ENCODE data around the gene HSF2BP.

Gene HSF2BP

DNA sequence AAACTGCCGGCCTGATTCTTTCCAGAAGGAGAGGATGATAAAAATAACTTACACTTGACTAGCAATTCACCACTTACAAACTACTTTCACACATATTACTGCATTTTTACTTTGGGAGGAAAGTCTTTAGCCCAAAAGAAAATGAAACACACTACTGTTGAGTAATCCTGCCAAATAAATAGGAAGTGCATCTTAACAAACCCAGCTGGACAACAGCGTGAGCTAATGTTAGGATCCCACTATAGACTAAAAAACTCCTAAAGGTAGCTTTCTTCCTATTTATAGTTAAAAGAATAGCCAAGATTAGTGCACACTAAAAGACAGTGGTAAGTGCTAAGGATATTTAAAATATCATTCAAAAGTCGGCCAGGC lies 83.8 kb downstream of the HSF2BP start:
- H3K4me3 ChIP-seq (replicated peaks; ENCODE audit: insufficient read depth, low read length), result no peak overlapping the region
- no peaks in the 10 kb centered on the region for H3K27me3 ChIP-seq (ENCODE audit: insufficient read depth, poor library complexity, severe bottlenecking)
- DNase-seq (ENCODE audit: low read depth in 1 of 2, low spot score in 1 of 2), result no peak
- peak; percentile 75 for TF ChIP-seq SPI1 (IDR thresholded peaks at IDR 0.05; ENCODE audit: borderline replicate concordance, low read depth)
- no peak for TF ChIP-seq GABPA (IDR thresholded peaks at IDR 0.05; ENCODE audit: low read depth)
- no peak for TF ChIP-seq POLR2AphosphoS5 (IDR thresholded peaks at IDR 0.05; ENCODE audit: low read depth)
- TF ChIP-seq, protein P1, sequence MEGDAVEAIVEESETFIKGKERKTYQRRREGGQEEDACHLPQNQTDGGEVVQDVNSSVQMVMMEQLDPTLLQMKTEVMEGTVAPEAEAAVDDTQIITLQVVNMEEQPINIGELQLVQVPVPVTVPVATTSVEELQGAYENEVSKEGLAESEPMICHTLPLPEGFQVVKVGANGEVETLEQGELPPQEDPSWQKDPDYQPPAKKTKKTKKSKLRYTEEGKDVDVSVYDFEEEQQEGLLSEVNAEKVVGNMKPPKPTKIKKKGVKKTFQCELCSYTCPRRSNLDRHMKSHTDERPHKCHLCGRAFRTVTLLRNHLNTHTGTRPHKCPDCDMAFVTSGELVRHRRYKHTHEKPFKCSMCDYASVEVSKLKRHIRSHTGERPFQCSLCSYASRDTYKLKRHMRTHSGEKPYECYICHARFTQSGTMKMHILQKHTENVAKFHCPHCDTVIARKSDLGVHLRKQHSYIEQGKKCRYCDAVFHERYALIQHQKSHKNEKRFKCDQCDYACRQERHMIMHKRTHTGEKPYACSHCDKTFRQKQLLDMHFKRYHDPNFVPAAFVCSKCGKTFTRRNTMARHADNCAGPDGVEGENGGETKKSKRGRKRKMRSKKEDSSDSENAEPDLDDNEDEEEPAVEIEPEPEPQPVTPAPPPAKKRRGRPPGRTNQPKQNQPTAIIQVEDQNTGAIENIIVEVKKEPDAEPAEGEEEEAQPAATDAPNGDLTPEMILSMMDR (IDR thresholded peaks at IDR 0.05; ENCODE audit: insufficient read depth, low read length), result no peak
- H3K27ac ChIP-seq (replicated peaks), result 0 out of 2 replicates have a peak overlapping the region, but pooled peaks have one; percentile 9

DNA sequence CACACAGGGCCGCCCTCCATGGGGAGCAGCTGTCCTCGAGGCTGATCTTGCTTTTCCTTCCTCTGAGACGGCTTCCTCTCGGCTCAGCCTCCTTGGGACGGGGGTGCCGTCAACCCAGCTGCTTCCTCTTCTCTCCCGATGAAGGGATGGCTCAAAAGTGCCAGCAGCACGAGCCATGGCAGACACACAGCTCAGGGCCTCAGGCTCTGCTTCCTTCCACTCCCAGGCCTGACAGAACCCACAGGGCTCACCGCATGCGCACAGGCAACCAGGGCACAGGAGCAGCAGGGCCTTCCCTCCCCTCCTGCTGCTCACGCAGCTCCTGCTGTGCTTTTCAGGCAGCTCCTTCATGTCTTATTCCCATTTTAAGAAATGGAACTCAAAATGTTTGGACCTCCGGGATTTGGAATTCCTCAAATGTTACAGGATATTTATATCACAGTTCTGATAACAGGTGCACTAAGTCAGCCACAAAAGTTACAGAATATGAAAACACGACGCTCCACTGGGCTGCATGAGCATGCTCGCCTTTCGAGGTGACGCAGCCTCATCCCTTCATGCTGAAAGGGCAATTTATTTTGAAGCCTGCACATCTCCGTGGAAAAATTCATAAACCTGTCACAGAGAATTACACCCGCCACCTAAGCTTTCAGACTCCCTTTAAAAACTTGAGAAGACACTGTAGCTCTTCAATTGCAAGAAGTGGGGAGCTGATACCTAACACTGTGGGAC lies 84.4 kb downstream of the HSF2BP start:
- Histone ChIP-seq H3K27ac (replicated peaks) (0 out of 2 replicates have a peak overlapping the region, but pooled peaks have one; percentile 9), H3K4me3 (replicated peaks; ENCODE audit: insufficient read depth, low read length) (no peak overlapping the region), H3K27me3 (ENCODE audit: insufficient read depth, poor library complexity, severe bottlenecking) (no peaks in the 10 kb centered on the region)
- peak; percentile 44 to 87 for DNase-seq (ENCODE audit: low read depth in 1 of 2, low spot score in 1 of 2)
- TF ChIP-seq POLR2AphosphoS5 (IDR thresholded peaks at IDR 0.05; ENCODE audit: low read depth) (no peak), SPI1 (IDR thresholded peaks at IDR 0.05; ENCODE audit: borderline replicate concordance, low read depth) (no peak; the same call in 1 of the 2 replicates)
- TF ChIP-seq, protein P2, sequence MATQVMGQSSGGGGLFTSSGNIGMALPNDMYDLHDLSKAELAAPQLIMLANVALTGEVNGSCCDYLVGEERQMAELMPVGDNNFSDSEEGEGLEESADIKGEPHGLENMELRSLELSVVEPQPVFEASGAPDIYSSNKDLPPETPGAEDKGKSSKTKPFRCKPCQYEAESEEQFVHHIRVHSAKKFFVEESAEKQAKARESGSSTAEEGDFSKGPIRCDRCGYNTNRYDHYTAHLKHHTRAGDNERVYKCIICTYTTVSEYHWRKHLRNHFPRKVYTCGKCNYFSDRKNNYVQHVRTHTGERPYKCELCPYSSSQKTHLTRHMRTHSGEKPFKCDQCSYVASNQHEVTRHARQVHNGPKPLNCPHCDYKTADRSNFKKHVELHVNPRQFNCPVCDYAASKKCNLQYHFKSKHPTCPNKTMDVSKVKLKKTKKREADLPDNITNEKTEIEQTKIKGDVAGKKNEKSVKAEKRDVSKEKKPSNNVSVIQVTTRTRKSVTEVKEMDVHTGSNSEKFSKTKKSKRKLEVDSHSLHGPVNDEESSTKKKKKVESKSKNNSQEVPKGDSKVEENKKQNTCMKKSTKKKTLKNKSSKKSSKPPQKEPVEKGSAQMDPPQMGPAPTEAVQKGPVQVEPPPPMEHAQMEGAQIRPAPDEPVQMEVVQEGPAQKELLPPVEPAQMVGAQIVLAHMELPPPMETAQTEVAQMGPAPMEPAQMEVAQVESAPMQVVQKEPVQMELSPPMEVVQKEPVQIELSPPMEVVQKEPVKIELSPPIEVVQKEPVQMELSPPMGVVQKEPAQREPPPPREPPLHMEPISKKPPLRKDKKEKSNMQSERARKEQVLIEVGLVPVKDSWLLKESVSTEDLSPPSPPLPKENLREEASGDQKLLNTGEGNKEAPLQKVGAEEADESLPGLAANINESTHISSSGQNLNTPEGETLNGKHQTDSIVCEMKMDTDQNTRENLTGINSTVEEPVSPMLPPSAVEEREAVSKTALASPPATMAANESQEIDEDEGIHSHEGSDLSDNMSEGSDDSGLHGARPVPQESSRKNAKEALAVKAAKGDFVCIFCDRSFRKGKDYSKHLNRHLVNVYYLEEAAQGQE (IDR thresholded peaks at IDR 0.05; ENCODE audit: insufficient replicate concordance, low read depth), result no peak
- TF ChIP-seq, protein P1 (IDR thresholded peaks at IDR 0.05; ENCODE audit: insufficient read depth, low read length), result no peak

DNA sequence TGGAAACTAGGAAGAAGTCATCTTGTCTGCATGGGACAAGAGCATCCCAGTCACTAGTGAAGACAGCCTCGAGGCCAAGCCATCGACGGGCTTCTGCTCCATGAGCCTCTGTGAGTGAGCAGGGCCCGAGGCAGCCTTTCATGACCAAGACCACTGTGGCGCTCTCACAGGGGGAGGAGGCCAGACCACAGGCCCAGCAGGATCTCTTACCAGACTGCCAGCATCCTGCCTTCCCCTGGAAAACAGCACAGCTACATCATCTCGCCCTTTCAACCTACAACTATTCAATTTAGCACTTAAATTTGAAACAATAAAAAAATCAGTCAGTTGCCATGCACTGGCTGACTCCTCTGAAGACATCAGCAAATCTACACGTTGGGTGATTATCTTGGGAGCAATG lies 85.4 kb downstream of the HSF2BP start:
- no peak for DNase-seq (ENCODE audit: low read depth in 1 of 2, low spot score in 1 of 2)
- no peak overlapping the region for H3K4me3 ChIP-seq (replicated peaks; ENCODE audit: insufficient read depth, low read length)
- H3K27me3 ChIP-seq (ENCODE audit: insufficient read depth, poor library complexity, severe bottlenecking), result no peaks in the 10 kb centered on the region
- H3K27ac ChIP-seq (replicated peaks), result no peak overlapping the region
- TF ChIP-seq, protein P2 (IDR thresholded peaks at IDR 0.05; ENCODE audit: insufficient replicate concordance, low read depth), result no peak
- TF ChIP-seq POLR2AphosphoS5 (IDR thresholded peaks at IDR 0.05; ENCODE audit: low read depth) (no peak), GABPA (IDR thresholded peaks at IDR 0.05; ENCODE audit: low read depth) (no peak), SPI1 (IDR thresholded peaks at IDR 0.05; ENCODE audit: borderline replicate concordance, low read depth) (no peak)
- TF ChIP-seq, protein P1 (IDR thresholded peaks at IDR 0.05; ENCODE audit: insufficient read depth, low read length), result no peak

All from HL-60 (cell line).